OCI-LY3 (cell line): ENCODE results near the gene SPOCD1.

Experiments
- CTCF ChIP-seq: fragments of 200-600, 300-600 bp; sonication (generic); IDR thresholded peaks from 2 replicates; pipeline ENCODE4 v1.5.1; 2014; ENCODE audit warnings: antibody characterized with exemption, low read length, low read depth
- EZH2phosphoT487 ChIP-seq: fragments of 200-600 bp; shearing (Covaris generic); IDR thresholded peaks from 2 replicates; pipeline ENCODE4 v1.6.1; 2018; ENCODE audit warnings: antibody characterized with exemption, mixed run types, low read depth

- no peak for TF ChIP-seq CTCF
- no peak for TF ChIP-seq EZH2phosphoT487
Observed at GRCh38 chr1:31857863-31858262, 42.0 kb upstream of the SPOCD1 start.
